ENCODE measurements around the gene ALOX5. TPM values are rescaled to one million over a fixed set of nuclear protein-coding genes. Genes with fewer than 3 reads are reported as not detected.

The ALOX5 gene
- total and polyA plus RNA-seq, 8 donors, result 6.2 to 44.3 (median 30.8) TPM

- ATAC-seq, result peak in 3 of 4 donors; percentile 15 to 58 (median 17)
- intact Hi-C loops (cut with DNase I), result no loop called here
- no peaks in the 10 kb centered on the region for H3K27me3 ChIP-seq
- no peak for DNase-seq
- peaks cover 25 to 53% (median 49%) of the 10 kb centered on the region in 3 donors for H3K4me1 ChIP-seq
- no peak overlapping the region for H3K4me3 ChIP-seq
- no peak for TF ChIP-seq CTCF (IDR thresholded peaks at IDR 0.05)
- peak overlapping the region in 3 of 4 donors; percentile 10 to 71 (median 58) for H3K27ac ChIP-seq
- 46 to 49% methylated on average over 2 of the region's 2 CpGs for WGBS, 2 donors
- FAIRE-seq, result no peak
- H3K36me3 ChIP-seq, result no peaks in the 10 kb centered on the region
- H3K9me3 ChIP-seq, result no peaks in the 10 kb centered on the region
Observed at GRCh38 chr10:45429790-45430189, 55.8 kb downstream of the ALOX5 start.

GRCh38 chr10:45432113-45432512, 58.1 kb downstream of the ALOX5 start:
- Histone ChIP-seq H3K9me3 (no peaks in the 10 kb centered on the region), H3K36me3 (no peaks in the 10 kb centered on the region), H3K4me1 (peaks cover 22 to 38% (median 32%) of the 10 kb centered on the region in 3 donors), H3K27me3 (no peaks in the 10 kb centered on the region), H3K4me3 (no peak overlapping the region), H3K27ac (no peak overlapping the region)
- FAIRE-seq, result no peak
- intact Hi-C loops (cut with DNase I), result no loop called here
- WGBS, 2 donors, result 90 to 98% methylated on average over 2 of the region's 2 CpGs
- no peak for TF ChIP-seq CTCF (IDR thresholded peaks at IDR 0.05)
- no peak for ATAC-seq
- DNase-seq, result no peak

GRCh38 chr10:45432700-45433472, 58.9 kb downstream of the ALOX5 start:
- Histone ChIP-seq H3K36me3 (no peaks in the 10 kb centered on the region), H3K27ac (peak overlapping the region in 2 of 4 donors; percentile 11 to 20), H3K4me1 (peaks cover 22 to 42% (median 36%) of the 10 kb centered on the region in 3 donors), H3K4me3 (no peak overlapping the region), H3K9me3 (no peaks in the 10 kb centered on the region), H3K27me3 (no peaks in the 10 kb centered on the region)
- no peak for DNase-seq
- ATAC-seq, result peak in 3 of 4 donors; percentile 15 to 21 (median 16)
- WGBS, 2 donors, result 48 to 55% methylated on average over 14 to 15 of the region's 15 CpGs
- FAIRE-seq, result no peak
- TF ChIP-seq CTCF (IDR thresholded peaks at IDR 0.05), result no peak
- intact Hi-C loops (cut with DNase I), result no loop called here

GRCh38 chr10:45433716-45434469, 59.9 kb downstream of the ALOX5 start:
- FAIRE-seq, result no peak
- H3K36me3 ChIP-seq, result no peaks in the 10 kb centered on the region
- peaks cover 20 to 38% (median 35%) of the 10 kb centered on the region in 3 donors for H3K4me1 ChIP-seq
- intact Hi-C loops (cut with DNase I), result no loop called here
- no peak overlapping the region for H3K4me3 ChIP-seq
- H3K27ac ChIP-seq, result peak overlapping the region in 2 of 4 donors; percentile 11 to 20
- no peak for DNase-seq
- H3K27me3 ChIP-seq, result no peaks in the 10 kb centered on the region
- 74 to 79% methylated on average over 8 of the region's 8 CpGs for whole genome bisulfite sequencing, 2 donors
- H3K9me3 ChIP-seq, result no peaks in the 10 kb centered on the region
- no peak for TF ChIP-seq CTCF (IDR thresholded peaks at IDR 0.05)
- peak in 1 of 4 donors; percentile 17 for ATAC-seq

Data from pancreas (tissue), 10 donors.